H9 (cell line): Measurements from ENCODE around the gene ARFGEF2. TPM values are rescaled to one million over a fixed set of nuclear protein-coding genes. Genes with fewer than 3 reads are reported as not detected.

Experiments used
- DNase-seq: peaks from one replicate; pipeline ENCODE4 v3.0.0-alpha.2; 2017
- H2AFZ ChIP-seq: one replicate; pipeline ENCODE4 v1.6.1; 2013; ENCODE audit warnings: mild to moderate bottlenecking, low read length, control low read depth, moderate library complexity
- H2AK5ac ChIP-seq: 2 replicates; pipeline ENCODE4 v1.6.1; 2013; ENCODE audit warnings: low read length, control low read depth, mixed read lengths; ENCODE audit not compliant: insufficient read length
- H2BK120ac ChIP-seq: one replicate; pipeline ENCODE4 v1.6.1; 2013; ENCODE audit warnings: low read depth, mild to moderate bottlenecking, low read length, control low read depth, inconsistent platforms; ENCODE audit not compliant: poor library complexity, severe bottlenecking
- H2BK12ac ChIP-seq: 2 replicates; pipeline ENCODE4 v1.6.1; 2013; ENCODE audit warnings: low read length, control low read depth, mixed read lengths, low read depth; ENCODE audit not compliant: insufficient read length
- H2BK15ac ChIP-seq: 2 replicates; pipeline ENCODE4 v1.6.1; 2013; ENCODE audit warnings: low read depth, low read length, control low read depth
- H2BK20ac ChIP-seq: one replicate; pipeline ENCODE4 v1.6.1; 2013; ENCODE audit warnings: low read depth, mild to moderate bottlenecking, low read length, control low read depth, inconsistent platforms; ENCODE audit not compliant: poor library complexity, severe bottlenecking
- H2BK5ac ChIP-seq: 2 replicates; pipeline ENCODE4 v1.6.1; 2013; ENCODE audit warnings: low read length, control low read depth, mixed read lengths; ENCODE audit not compliant: insufficient read length
- H3K14ac ChIP-seq: 2 replicates; pipeline ENCODE4 v1.6.1; 2013; ENCODE audit warnings: low read length, control low read depth; ENCODE audit not compliant: insufficient read depth
- H3K18ac ChIP-seq: 2 replicates; pipeline ENCODE4 v1.6.1; 2013; ENCODE audit warnings: low read depth, mild to moderate bottlenecking, mixed read lengths, low read length, control low read depth; ENCODE audit not compliant: insufficient read length
- H3K23ac ChIP-seq: 2 replicates; pipeline ENCODE4 v1.6.1; 2013; ENCODE audit warnings: low read length, control low read depth, mixed read lengths, low read depth; ENCODE audit not compliant: insufficient read length
- H3K23me2 ChIP-seq: 2 replicates; pipeline ENCODE4 v1.6.1; 2013; ENCODE audit warnings: low read depth, mild to moderate bottlenecking, mixed read lengths, low read length, control low read depth; ENCODE audit not compliant: insufficient read length, poor library complexity, severe bottlenecking
- H3K27ac ChIP-seq: 2 replicates; pipeline ENCODE4 v1.5.1; 2013; ENCODE audit warnings: low read length, control low read depth, mixed read lengths, low read depth; ENCODE audit not compliant: insufficient read length
- H3K27me3 ChIP-seq: 2 replicates; pipeline ENCODE4 v1.6.1; 2013; ENCODE audit warnings: low read length, control low read depth, inconsistent platforms; ENCODE audit not compliant: insufficient read depth
- H3K4ac ChIP-seq: 2 replicates; pipeline ENCODE4 v1.6.1; 2013; ENCODE audit warnings: low read depth, mild to moderate bottlenecking, control low read depth, inconsistent platforms, low read length, moderate library complexity
- H3K4me1 ChIP-seq: 2 replicates; pipeline ENCODE4 v1.6.1; 2013; ENCODE audit warnings: low read length, control low read depth, inconsistent platforms; ENCODE audit not compliant: insufficient read depth
- H3K4me2 ChIP-seq: 2 replicates; pipeline ENCODE4 v1.6.1; 2013; ENCODE audit warnings: low read length, control low read depth, mixed read lengths; ENCODE audit not compliant: insufficient read length, insufficient read depth
- H3K56ac ChIP-seq: 2 replicates; pipeline ENCODE4 v1.6.1; 2013; ENCODE audit warnings: low read depth, mild to moderate bottlenecking, mixed read lengths, low read length, control low read depth; ENCODE audit not compliant: insufficient read length
- H3K79me1 ChIP-seq: 2 replicates; pipeline ENCODE4 v1.6.1; 2013; ENCODE audit warnings: low read depth, mild to moderate bottlenecking, moderate library complexity, low read length, control low read depth, inconsistent platforms; ENCODE audit not compliant: insufficient read depth, poor library complexity, severe bottlenecking
- H3K79me2 ChIP-seq: 2 replicates; pipeline ENCODE4 v1.6.1; 2013; ENCODE audit warnings: low read length, control low read depth, inconsistent platforms; ENCODE audit not compliant: insufficient read depth
- H3K9ac ChIP-seq: 2 replicates; pipeline ENCODE4 v1.6.1; 2013; ENCODE audit warnings: low read length, control low read depth, mixed read lengths; ENCODE audit not compliant: insufficient read length; ENCODE audit errors: extremely low read depth
- H3K9me3 ChIP-seq: one replicate; pipeline ENCODE4 v1.6.1; 2013; ENCODE audit warnings: low read depth, low read length, inconsistent platforms; ENCODE audit not compliant: control insufficient read depth
- H3T11ph ChIP-seq: one replicate; pipeline ENCODE4 v1.6.1; 2013; ENCODE audit warnings: mild to moderate bottlenecking, low read length, control low read depth, inconsistent platforms
- H4K20me1 ChIP-seq: one replicate; pipeline ENCODE4 v1.6.1; 2013; ENCODE audit not compliant: control insufficient read depth, insufficient read length, insufficient read depth
- H4K5ac ChIP-seq: 2 replicates; pipeline ENCODE4 v1.6.1; 2013; ENCODE audit warnings: low read depth, mild to moderate bottlenecking, mixed read lengths, low read length, control low read depth; ENCODE audit not compliant: insufficient read length
- H4K8ac ChIP-seq: replicated peaks from 2 replicates; pipeline ENCODE4 v1.6.1; 2013; ENCODE audit warnings: low read length, control low read depth, mixed read lengths, low read depth; ENCODE audit not compliant: insufficient read length
- H4K91ac ChIP-seq: 2 replicates; pipeline ENCODE4 v1.6.1; 2013; ENCODE audit warnings: low read depth, mild to moderate bottlenecking, moderate library complexity, mixed read lengths, low read length, control low read depth; ENCODE audit not compliant: insufficient read length
- H3K27ac Mint-ChIP-seq, 3 experiments: 2 replicates in 2 of 3; 3 replicates in 1 of 3; pipeline ENCODE4 v1.8.0; 2020 to 2021; ENCODE audit warnings: mixed read lengths in 3 of 3, mild to moderate bottlenecking in 1 of 3, moderate library complexity in 1 of 3
- H3K27me3 Mint-ChIP-seq: 2 replicates; pipeline ENCODE4 v1.8.0; 2021; ENCODE audit warnings: low read depth, mild to moderate bottlenecking, moderate library complexity, mixed read lengths
- H3K36me3 Mint-ChIP-seq, 3 experiments: 2 replicates in 2 of 3; 3 replicates in 1 of 3; pipeline ENCODE4 v1.8.0; 2020 to 2021; ENCODE audit warnings: low read depth in 3 of 3, mixed read lengths in 3 of 3; ENCODE audit not compliant: insufficient read depth in 1 of 3
- H3K4me1 Mint-ChIP-seq, 2 experiments: 2 replicates each; pipeline ENCODE4 v1.8.0; 2020; ENCODE audit warnings: mixed read lengths in 2 of 2
- H3K4me3 Mint-ChIP-seq, 2 experiments: 2 replicates in 1 of 2; 3 replicates in 1 of 2; pipeline ENCODE4 v1.8.0; 2020 to 2021; ENCODE audit warnings: mild to moderate bottlenecking in 2 of 2, mixed read lengths in 2 of 2, moderate library complexity in 1 of 2
- H3K9me3 Mint-ChIP-seq, 2 experiments: 2 replicates in 1 of 2; 3 replicates in 1 of 2; pipeline ENCODE4 v1.8.0; 2020; ENCODE audit warnings: mild to moderate bottlenecking in 2 of 2, mixed read lengths in 2 of 2, moderate library complexity in 1 of 2
- CTCF ChIP-seq: fragments of 200-600 bp; sonication (generic); conservative IDR thresholded peaks from 3 replicates; pipeline ENCODE4 v1.8.0; 2021; ENCODE audit warnings: antibody characterized with exemption, mild to moderate bottlenecking
- WGBS: extraction: QIAGEN DNeasy Blood & Tissue Kit; methylation state at CpG from one replicate; pipeline ENCODE4 v1.1.7; 2013; ENCODE audit warnings: missing lambda C conversion rate, low lambda C conversion rate, mixed read lengths; ENCODE audit not compliant: insufficient read length; ENCODE audit errors: extremely low coverage; 5-methylcytosine and 5-hydroxymethylcytosine counted together
- total RNA-seq: library from RNA; stranded (reverse); gene quantifications from 2 replicates; pipeline ENCODE4 v1.2.1, GENCODE V29; 2021

The ARFGEF2 gene
- total RNA-seq, 1 experiment from 2014 or later = 16.6 TPM

- H3K27ac ChIP-seq = no peak overlapping the region
- H4K91ac ChIP-seq = no peak overlapping the region
- no peak overlapping the region for H2BK12ac ChIP-seq
- H3K4me3 Mint-ChIP-seq = peak overlapping the region; percentile 84 to 92
- H2AK5ac ChIP-seq = no peak overlapping the region
- H3T11ph ChIP-seq = no peak overlapping the region
- H2BK120ac ChIP-seq = no peak overlapping the region
- H2BK5ac ChIP-seq = no peak overlapping the region
- no peak overlapping the region for H4K5ac ChIP-seq
- no peak overlapping the region for H2BK15ac ChIP-seq
- no peaks in the 10 kb centered on the region; a peak in 1 of 7 replicates for H3K36me3 Mint-ChIP-seq
- no peaks in the 10 kb centered on the region for H4K20me1 ChIP-seq
- H3K23me2 ChIP-seq = peaks cover 7% of the 10 kb centered on the region
- no peak overlapping the region for H3K18ac ChIP-seq
- peaks cover 2% of the 10 kb centered on the region; the same call in 1 of the 2 replicates for H3K4me1 ChIP-seq
- no peaks in the 10 kb centered on the region; a peak in 1 of 5 replicates for H3K9me3 Mint-ChIP-seq
- H3K27ac Mint-ChIP-seq = no peak overlapping the region; a peak in 2 of 7 replicates
- peaks cover 6% of the 10 kb centered on the region for H3K27me3 Mint-ChIP-seq
- peaks cover 9% of the 10 kb centered on the region for H3K79me1 ChIP-seq
- peaks cover 12% of the 10 kb centered on the region; the same call in 1 of the 2 replicates for H3K79me2 ChIP-seq
- H3K27me3 ChIP-seq = no peaks in the 10 kb centered on the region
- H2BK20ac ChIP-seq = no peak overlapping the region
- no peak for DNase-seq
- peak overlapping the region; percentile 96 for H3K4me2 ChIP-seq
- no peak overlapping the region for H3K23ac ChIP-seq
- no peak overlapping the region for H2AFZ ChIP-seq
- H3K9ac ChIP-seq = peak overlapping the region; percentile 39
- no CpG with 5 or more reads among the region's 10 CpGs for whole genome bisulfite sequencing
- H3K4me1 Mint-ChIP-seq = peaks cover 20 to 22% of the 10 kb centered on the region in 2 experiments
- H3K4ac ChIP-seq = no peak overlapping the region
- H3K56ac ChIP-seq = no peak overlapping the region
- no peak for TF ChIP-seq CTCF
- H3K9me3 ChIP-seq = no peaks in the 10 kb centered on the region
- no peak overlapping the region for H4K8ac ChIP-seq
- H3K14ac ChIP-seq = no peak overlapping the region
These were observed 864 bp upstream of the ARFGEF2 start for GRCh38 chr20:48920527-48921167.
